Astrocyte of the spinal cord (primary cell): Measurements from ENCODE around the gene CNDP2.
A peak's percentile ranks its signal among the peaks of the same experiment; 100 is the strongest.

Source experiments
- DNase-seq: peaks from one replicate; pipeline ENCODE4 v3.0.0; 2011; ENCODE audit warnings: low read depth, low spot score
- H3K4me3 ChIP-seq: 2 replicates; pipeline ENCODE4 v1.5.1; 2011; ENCODE audit warnings: low read depth, mild to moderate bottlenecking, low read length, moderate library complexity
- in situ Hi-C: cut with HindIII; loops from 2 replicates; pipeline ENCODE4 v1.10.0; 2017; ENCODE audit warnings: low sequenced_read_pairs
- TF ChIP-seq, protein P1 (sequence below): IDR thresholded peaks from 2 replicates; pipeline ENCODE4 v1.5.1; 2012; ENCODE audit warnings: low read depth, mild to moderate bottlenecking, low read length, inconsistent platforms

The CNDP2 gene

DNA sequence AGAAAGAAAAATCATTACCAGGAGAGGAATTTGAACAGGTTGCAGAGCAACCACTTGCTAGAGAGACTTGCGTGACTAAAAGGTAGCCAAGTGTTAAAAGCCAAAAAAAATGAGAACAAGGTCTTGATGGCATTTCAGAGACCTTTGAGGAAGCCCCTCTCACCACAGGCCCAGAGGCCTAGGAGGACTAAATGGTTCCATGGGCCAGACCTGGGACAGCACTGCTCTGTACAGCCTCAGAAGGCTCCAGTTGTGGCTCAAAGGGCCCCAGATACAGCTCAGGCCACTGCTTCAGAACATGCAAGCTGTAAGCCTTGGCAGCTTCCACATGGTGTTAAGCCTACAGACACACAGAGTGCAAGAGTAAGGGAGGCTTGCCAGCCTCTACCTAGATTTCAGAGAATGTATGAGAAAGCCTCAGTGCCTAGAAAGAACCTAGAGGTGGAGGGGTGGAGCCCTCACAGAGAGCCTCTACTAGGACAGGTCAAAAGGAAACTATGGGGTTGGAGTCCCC, 53.5 kb downstream of the CNDP2 start:
- H3K4me3 ChIP-seq = no peak overlapping the region
- TF ChIP-seq, protein P1, sequence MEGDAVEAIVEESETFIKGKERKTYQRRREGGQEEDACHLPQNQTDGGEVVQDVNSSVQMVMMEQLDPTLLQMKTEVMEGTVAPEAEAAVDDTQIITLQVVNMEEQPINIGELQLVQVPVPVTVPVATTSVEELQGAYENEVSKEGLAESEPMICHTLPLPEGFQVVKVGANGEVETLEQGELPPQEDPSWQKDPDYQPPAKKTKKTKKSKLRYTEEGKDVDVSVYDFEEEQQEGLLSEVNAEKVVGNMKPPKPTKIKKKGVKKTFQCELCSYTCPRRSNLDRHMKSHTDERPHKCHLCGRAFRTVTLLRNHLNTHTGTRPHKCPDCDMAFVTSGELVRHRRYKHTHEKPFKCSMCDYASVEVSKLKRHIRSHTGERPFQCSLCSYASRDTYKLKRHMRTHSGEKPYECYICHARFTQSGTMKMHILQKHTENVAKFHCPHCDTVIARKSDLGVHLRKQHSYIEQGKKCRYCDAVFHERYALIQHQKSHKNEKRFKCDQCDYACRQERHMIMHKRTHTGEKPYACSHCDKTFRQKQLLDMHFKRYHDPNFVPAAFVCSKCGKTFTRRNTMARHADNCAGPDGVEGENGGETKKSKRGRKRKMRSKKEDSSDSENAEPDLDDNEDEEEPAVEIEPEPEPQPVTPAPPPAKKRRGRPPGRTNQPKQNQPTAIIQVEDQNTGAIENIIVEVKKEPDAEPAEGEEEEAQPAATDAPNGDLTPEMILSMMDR = no peak
- in situ Hi-C loops = no loop called here
- DNase-seq = no peak

DNA sequence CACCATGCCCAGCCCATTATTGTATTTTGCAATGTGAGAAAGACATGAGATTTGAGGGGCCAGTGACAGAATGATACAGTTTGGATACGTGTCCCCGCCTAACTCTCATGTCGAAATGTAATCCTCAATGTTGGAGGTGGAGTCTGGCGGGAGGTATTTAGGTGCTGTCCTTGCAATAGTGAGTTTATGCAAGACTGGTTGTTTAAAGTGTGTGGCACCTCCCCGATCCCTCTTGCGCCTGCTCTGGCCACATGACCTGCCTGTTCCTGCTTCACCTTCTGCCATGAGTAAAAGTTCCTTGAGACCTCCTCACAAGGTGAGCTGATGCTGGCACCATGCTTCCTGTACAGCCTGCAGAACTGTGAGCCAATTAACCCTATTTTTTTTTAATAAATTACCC, 54.7 kb downstream of the CNDP2 start:
- TF ChIP-seq, protein P1 = no peak
- no peak for DNase-seq
- in situ Hi-C loops = no loop called here
- no peak overlapping the region for H3K4me3 ChIP-seq

DNA sequence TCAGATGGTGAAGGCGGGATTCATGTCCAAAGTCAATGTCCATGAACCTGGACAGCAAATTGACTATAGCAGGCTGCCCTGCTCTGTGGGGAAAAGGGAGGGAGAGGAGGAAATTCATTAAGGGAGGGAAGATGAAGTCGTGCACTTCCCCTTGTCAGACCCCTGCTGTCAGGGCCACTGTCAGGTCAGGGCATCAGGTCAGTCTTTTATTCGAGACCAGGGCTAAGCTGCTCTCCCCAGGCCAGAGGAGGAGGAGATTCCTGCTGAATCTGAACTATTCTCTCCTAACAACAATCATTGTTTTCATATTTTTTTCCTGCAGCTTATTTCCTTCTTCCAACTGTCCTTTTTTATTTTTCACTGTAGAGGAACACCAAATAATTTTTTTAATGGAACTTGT, 55.3 kb downstream of the CNDP2 start:
- no peak for DNase-seq
- TF ChIP-seq, protein P1 = no peak
- in situ Hi-C loops = no loop called here
- no peak overlapping the region for H3K4me3 ChIP-seq

DNA sequence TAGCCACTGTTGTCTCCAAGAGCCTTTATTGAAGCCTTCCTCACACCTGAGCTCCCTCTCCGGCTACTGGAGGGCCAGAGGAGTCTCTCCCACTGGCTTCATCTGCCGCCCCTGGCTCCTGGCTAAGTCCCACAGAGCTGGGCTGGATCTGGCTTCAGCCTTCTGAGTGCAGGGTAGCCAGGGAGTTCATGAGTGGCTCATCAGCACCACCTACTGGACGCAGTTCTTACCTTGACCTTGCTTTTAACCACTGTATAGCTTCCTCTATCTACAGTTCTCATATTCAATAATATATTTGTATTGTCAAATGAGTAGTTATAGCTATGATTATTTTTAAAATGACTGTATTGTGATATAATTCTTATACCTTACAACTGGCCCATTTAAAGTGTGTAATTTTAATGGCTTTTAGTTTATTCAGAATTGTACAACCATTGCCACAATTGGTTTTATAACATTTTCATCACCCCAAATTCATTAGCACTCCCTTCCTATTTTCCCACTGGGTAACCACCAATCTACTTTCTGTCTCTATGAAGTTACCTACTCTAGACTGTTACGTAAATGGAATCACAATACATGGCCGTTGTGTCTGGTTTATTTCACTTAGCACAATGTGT, 55.9 kb downstream of the CNDP2 start:
- TF ChIP-seq, protein P1 = peak; percentile 84
- peak; percentile 79 for DNase-seq
- in situ Hi-C loops = no loop called here
- H3K4me3 ChIP-seq = no peak overlapping the region

DNA sequence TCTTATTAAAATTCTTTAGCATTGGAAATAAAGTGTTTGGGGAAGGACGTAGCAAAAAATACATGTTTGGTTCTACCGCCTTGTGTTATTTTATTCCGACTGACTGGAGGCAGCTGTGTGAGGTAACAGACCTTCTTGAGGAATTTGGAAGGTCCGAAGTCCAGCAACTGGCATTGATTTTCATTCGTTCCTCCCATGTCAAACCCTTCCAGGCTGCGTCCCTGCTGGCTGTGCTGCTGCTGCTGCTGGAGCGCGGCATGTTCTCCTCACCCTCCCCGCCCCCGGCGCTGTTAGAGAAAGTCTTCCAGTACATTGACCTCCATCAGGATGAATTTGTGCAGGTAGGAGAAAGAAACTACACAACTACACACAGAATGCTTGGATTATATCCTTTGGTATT, 60.0 kb downstream of the CNDP2 start:
- in situ Hi-C loops = no loop called here
- TF ChIP-seq, protein P1 = no peak
- no peak overlapping the region for H3K4me3 ChIP-seq
- DNase-seq = no peak

DNA sequence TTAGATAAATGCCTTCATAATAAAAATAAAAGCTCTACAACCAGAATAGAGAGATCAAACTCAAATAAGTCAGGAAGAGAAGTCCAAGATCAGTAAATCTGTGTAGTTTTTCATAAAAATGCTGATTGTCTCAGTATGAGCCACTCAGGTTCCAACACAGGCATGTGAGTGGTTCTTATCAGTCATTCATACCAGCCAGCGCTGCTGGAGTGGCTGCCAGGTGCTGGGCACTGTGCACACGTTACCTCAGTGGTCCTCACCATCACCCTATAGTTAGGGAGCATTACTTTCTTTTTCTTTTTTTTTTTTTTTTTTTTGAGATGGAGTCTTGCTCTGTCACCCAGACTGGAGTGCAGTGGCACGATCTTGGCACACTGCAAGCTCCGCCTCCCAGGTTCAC, 61.9 kb downstream of the CNDP2 start:
- TF ChIP-seq, protein P1 = no peak
- in situ Hi-C loops = no loop called here
- DNase-seq = no peak
- no peak overlapping the region for H3K4me3 ChIP-seq
